Stimulated activated CD4-positive, alpha-beta T cell treated with anti-CD3 and anti-CD28 coated beads, Interleukin-2, amount 100 ng/mL, for 24 hours (primary cell): ENCODE measurements around the gene LAMTOR2.

ENCODE experiments used
- DNase-seq, 2 donors: peaks; one replicate each; pipeline ENCODE4 v3.0.0-alpha.2; 2020

The LAMTOR2 gene

DNA sequence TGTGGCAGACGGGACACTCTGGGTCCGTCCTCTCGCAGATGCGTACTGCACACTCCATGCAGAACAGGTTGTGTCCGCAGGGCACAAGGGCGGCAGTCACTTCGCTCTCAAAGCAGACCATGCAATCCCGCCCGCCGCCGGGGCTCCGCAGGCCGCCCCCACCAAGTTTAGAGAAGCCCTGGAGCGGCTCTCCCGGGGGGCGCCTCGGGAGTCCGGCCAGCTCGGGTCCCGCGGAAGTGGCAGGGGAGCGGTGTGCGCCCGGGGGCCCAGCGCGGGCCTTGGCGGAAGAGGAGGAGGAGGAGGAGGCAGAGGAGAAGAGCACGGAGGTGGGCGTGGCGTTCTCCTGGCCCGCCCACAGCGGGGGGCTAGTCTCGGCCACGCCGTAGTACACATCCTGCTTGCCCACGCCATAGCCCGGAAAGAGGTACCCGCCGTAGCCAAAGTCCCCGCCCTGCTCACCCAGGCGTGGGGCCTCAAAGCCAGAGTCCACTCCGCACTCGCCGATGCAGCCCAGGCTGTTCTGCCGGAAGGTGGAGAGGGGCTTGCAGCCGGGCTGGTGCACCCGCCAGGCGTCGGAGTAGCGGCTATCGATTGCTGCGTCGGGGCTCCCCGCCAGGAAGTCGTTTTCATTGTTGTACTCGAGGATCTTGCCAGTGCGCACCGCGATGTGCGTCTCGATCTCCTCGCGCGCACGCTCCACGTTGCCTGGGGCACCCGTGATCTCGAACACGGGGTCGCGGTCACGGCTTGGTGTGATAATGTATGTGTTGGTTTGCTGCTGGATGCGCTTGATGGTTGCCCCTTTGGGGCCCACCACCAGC is 22.2 kb downstream of the LAMTOR2 start:
- DNase-seq: no peak

GRCh38 chr1:156077430-156077760 is 22.8 kb downstream of the LAMTOR2 start:
- no peak for DNase-seq

GRCh38 chr1:156078728-156079127 is 24.1 kb downstream of the LAMTOR2 start:
- DNase-seq: no peak

DNA sequence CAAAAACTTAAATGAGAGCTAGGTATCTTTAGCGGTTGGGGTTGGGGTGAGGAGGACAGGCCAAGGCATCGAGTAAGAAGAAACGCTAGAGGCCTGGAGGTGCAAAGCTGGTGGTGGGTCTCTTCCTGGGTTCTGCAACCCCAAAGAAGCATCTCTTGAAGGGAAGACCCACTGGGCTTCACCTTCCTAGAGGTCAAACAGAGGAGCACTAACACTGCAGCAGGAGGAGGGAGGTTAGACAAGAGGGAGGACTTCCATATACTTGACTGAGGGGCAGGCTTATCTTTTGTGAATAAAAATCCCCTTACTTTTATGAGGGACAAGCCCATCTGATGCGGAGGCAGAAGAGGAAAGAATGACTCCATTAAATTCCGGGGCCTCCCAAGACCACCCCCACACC is 25.2 kb downstream of the LAMTOR2 start:
- no peak for DNase-seq

- DNase-seq: no peak
Measured at GRCh38 chr1:156080241-156080862, 25.8 kb downstream of the LAMTOR2 start.

DNA sequence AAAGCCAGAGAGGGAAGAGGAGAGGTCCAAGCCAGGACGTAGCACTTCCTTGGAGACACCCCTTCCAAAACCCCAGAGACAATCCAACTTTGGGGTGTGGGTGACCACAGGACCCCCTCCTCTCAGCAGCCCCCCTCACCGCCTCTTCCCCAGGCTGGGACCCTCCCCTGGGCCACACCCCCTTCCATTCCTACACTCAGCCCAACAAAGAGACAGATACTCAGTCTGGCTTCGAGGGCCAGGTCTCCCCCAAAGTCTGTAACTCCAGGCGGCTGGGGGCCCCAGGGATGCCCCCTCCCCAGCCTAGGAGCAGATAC is 26.2 kb downstream of the LAMTOR2 start:
- no peak for DNase-seq

GRCh38 chr1:156081180-156081916 is 26.8 kb downstream of the LAMTOR2 start:
- no peak for DNase-seq

DNA sequence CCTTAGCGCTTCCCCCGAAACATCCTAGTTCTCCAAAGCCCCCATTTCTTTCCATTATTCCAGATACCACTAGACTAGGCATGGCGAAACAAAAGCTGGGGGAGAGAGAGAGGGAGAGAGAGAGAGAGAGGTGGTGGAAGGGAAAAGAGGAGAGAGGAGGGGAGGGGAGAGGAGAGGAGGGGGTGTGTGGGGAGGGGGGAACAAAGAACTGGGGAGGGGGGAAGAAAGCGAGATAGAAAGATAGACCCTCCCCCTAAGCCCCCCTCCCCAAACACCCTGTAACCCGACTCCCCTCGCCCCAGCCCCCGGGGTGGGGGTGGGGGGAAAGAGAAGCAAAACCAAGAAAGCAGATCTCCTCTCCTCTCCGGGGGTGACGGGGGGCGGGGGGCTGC is 27.3 kb downstream of the LAMTOR2 start:
- no peak for DNase-seq

- peak; percentile 70 to 72 for DNase-seq
Measured at GRCh38 chr1:156082309-156083091, 27.9 kb downstream of the LAMTOR2 start, which contains the start of gene MEX3A. Gene MEX3A, minus strand, starts transcription at chr1:156082465. Its CDS starts 467 bp downstream, at chr1:156081998.

DNA sequence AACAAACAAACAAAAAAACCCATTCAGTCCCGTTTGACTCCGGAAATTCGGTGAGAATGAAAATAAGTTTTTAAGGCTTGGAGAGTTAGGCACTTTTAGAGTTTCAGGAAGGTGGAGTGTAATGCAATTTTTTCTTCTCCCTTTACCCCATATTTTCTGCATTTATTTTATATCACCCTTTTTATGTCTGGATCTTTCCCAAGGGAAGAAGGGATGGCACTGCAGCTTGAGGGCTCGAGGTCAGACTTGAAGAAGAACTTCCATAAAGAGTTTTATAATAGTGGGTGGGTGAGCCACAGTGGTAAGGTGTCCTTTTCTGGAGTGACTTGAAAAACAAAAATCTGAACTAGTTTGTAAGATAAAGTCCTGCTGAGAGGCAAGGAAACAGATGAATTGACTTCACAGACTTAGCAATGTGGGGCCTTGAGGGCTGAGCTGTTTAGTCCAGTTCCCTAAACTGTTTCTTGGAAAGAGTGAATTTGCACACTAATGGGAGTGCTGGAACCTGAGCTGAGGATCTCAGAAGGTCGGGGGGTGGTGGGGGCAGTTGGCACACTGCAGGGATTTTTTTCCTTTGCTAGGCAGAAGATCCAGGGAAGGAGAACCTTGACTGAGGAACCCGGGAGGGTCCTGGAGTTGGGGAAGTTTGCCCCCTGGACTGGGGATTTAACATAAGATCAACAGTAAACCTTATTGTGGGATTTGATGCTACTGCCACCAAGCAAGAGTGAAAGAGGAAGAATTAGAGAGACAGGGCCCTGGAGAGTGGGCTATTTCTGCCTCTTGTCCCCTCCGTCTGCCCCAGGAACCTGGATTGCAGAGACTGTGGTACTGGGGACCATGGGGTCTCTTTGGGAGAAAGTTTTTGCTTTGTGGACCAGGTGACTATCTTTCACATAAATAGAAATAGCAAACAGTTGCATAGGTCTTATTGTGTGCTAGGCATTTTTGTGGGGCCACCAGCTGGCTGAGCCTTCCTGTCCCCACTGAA is 29.5 kb downstream of the LAMTOR2 start:
- no peak for DNase-seq

DNA sequence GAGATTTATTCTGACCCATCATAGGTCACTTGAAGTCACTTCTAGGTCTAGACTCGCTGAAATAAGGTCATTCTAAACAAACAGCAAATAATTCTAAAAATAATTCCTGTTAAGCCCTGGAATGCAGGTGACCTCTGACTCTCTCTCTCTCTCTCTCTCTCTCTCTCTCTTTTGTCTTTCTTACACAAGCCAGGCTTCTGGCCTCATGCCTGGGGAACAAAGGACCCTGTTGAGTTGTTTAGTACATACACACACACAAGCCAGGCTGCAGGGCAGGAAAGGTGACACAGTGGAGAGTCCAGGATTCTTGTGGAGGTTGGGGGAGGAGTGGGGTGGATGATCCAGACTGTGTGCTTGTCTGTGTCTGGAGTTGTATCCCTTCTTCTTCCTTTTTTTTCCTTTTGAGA is 31.7 kb downstream of the LAMTOR2 start:
- DNase-seq: no peak

GRCh38 chr1:156089704-156090103 is 35.1 kb downstream of the LAMTOR2 start:
- no peak for DNase-seq

DNA sequence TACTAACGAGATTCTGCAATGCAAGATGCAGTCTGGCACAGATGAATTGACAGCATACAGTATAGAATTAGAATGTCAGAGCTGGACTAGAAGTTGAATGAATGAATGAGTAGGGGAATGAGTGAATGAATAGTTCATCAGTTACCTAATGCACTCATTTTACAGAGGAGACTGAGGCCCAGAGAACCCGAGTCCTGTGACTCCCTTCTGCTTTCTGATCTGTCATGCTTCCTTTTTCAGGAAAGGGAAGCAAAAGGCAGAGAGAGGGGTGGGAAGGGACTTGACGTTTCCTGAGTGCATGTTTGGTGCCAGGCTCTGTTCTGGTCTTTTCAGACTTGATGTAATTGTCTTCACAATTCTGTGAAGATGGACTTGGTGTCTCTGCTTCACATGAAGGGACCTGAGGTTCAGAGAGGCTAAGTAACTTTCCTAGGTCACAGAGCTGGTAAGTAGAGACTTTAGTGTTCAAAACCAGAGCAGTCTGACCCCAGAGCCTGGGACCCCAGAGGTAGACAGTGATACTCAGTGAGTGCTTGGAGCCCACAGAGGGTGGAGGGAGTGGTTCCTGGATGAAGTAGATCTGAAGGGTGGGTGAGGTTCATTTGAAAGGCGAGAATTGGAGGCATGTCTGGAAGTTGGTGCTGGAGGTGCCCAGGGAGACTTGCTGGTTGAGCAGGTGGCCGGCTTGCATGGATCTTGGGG is 35.7 kb downstream of the LAMTOR2 start:
- no peak for DNase-seq

DNA sequence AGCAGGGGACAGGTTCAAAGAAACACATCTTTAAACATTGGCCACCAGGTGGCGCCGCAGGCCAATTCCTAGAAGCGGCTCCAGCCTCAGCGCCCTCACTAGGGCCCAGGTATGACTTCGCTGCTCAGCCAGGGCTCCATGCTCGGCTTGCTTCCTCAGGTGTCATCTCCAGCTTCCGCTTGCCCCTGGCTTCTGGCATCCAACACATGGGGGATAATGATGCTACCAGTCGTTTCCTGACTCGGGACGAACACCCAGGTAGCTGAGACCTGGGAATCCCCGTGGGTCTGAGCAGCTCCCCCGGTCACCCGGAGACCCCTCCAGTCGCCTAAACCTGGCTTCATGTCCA is 36.2 kb downstream of the LAMTOR2 start:
- peak; percentile 93 to 94 for DNase-seq

GRCh38 chr1:156091610-156092009 is 37.0 kb downstream of the LAMTOR2 start:
- no peak for DNase-seq

DNA sequence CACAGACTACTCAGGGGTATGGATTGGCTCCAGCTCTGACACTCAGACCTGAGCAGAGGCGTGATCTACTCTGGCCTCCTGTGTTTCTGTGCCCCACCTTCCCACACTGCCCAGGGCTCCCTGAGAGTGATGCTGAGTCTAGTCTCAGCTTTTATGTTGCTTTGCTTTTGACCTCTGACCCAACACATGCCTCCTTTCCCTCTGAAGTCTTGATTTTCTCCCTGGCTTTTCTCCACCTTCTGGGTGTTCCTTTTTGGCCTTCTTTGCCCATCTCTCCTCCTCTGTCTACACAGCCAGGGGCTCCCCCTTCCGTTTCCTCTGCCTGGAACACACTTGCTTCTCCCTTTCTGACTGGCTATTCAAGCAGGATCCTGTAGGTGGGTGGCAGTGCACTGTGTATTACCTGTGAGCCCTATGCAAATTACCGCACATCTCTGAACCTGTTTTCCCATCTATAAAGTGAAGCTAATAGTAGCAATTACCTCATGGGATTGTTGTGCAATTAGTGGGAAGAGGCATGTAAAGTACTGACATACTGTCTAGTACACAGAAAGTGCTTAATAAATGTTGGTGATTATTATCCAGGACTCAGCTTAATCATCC is 41.4 kb downstream of the LAMTOR2 start:
- no peak for DNase-seq

DNA sequence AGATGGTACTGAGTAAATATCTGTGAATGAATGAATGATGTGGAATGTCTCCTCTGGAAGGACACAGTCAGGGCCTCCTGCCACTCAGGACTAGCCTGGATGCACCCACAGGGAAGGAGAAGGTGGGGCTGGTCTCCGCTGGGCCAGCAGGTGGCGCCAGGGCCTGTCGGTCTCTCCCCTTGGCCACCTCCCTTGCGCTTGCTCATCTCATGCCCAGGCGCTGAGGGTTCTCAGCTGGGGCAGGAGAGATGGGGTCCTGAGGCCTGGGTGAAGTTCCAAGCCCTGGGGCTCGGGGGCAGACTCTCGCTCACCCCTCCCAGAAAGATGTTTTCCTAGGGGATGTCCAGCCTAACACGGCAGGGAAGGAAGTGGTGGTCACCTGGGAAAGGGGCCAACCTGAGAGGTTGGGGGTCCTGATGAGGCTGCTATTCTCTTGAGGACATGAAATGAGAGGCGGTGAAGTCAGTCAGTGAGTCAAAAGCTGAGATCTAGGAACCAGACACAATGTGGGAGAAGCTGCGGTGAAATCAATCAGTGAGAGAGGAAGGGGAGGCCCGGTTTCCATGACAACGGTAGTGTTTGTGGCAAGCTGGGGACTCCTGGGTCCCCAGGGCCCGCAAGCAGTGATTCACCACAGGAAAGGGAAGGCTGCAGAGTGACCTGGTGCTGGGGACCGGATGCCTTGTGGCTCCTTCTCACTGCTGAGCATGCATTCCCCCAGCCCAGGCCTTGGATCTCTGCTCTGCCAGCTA is 42.2 kb downstream of the LAMTOR2 start:
- peak; percentile 90 to 91 for DNase-seq

GRCh38 chr1:156097499-156098178 is 43.1 kb downstream of the LAMTOR2 start:
- peak; percentile 50 to 67 for DNase-seq

GRCh38 chr1:156098784-156099183 is 44.2 kb downstream of the LAMTOR2 start:
- no peak for DNase-seq

DNA sequence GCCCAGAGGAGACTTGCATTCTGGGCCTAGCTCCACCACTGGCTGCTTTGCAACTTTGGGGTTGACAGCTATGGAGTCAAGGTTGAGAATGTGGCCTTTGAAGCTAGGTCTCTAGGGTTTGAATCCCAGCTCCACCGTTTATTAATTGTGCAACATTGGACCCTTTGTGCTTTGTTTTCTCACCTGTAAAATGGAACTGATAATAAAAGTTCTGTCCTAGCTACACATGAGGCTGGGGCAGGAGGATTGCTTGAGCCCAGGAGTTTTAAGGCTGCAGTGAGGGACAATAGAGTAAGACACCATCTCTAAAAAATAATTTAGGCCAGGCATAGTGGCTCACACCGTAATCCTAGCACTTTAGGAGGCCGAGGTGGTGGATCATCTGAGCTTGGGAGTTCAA is 44.7 kb downstream of the LAMTOR2 start:
- DNase-seq: no peak
